Type B pancreatic cell (in vitro differentiated cells): ENCODE data around the gene LPCAT1. TPM values are rescaled to one million over a fixed set of nuclear protein-coding genes. Genes with fewer than 3 reads are reported as not detected.
"Not testable (repeated sequence)": the region's sequence is repeated elsewhere in the genome, so short reads cannot be mapped to it uniquely, and the experiment has no call there.

ENCODE experiments used
- DNase-seq: peaks from one replicate; pipeline ENCODE4 v3.0.0; 2021; ENCODE audit warnings: mixed read lengths; ENCODE audit not compliant: unreplicated experiment; ENCODE audit errors: extremely low spot score
- H3K27ac Mint-ChIP-seq: 2 replicates; pipeline ENCODE4 v1.8.0; 2021; ENCODE audit warnings: mild to moderate bottlenecking, mixed read lengths
- H3K27me3 Mint-ChIP-seq: 2 replicates; pipeline ENCODE4 v1.8.0; 2021; ENCODE audit warnings: mixed read lengths
- H3K36me3 Mint-ChIP-seq: 2 replicates; pipeline ENCODE4 v1.8.0; 2021; ENCODE audit warnings: mixed read lengths
- H3K4me1 Mint-ChIP-seq: one replicate; pipeline ENCODE4 v1.8.0; 2021; ENCODE audit warnings: mixed read lengths; ENCODE audit not compliant: unreplicated experiment
- H3K4me3 Mint-ChIP-seq: 2 replicates; pipeline ENCODE4 v1.8.0; 2021; ENCODE audit warnings: mild to moderate bottlenecking, mixed read lengths
- H3K9me3 Mint-ChIP-seq: 2 replicates; pipeline ENCODE4 v1.8.0; 2021; ENCODE audit warnings: mixed read lengths
- CTCF ChIP-seq: fragments of 200-600 bp; sonication (generic); conservative IDR thresholded peaks from 2 replicates; pipeline ENCODE4 v1.5.0; 2021; ENCODE audit warnings: antibody characterized with exemption, mild to moderate bottlenecking
- total RNA-seq: library from RNA; stranded (reverse); gene quantifications from 2 replicates; pipeline ENCODE4 v1.2.1, GENCODE V29; 2021; ENCODE audit warnings: low replicate concordance

The LPCAT1 gene
- total RNA-seq, 1 donor from 2014 or later, result 91.6 TPM

- no peaks in the 10 kb centered on the region for H3K9me3 Mint-ChIP-seq
- H3K27ac Mint-ChIP-seq, result no peak overlapping the region
- no peak for TF ChIP-seq CTCF
- H3K36me3 Mint-ChIP-seq, result peaks cover 3% of the 10 kb centered on the region
- H3K27me3 Mint-ChIP-seq, result no peaks in the 10 kb centered on the region
- no peaks in the 10 kb centered on the region for H3K4me1 Mint-ChIP-seq
- no peak for DNase-seq
- no peak overlapping the region for H3K4me3 Mint-ChIP-seq
Measured at GRCh38 chr5:1478271-1479035, 45.3 kb downstream of the LPCAT1 start.

GRCh38 chr5:1477341-1477740 lies 46.4 kb downstream of the LPCAT1 start:
- Mint-ChIP-seq H3K9me3 (no peaks in the 10 kb centered on the region), H3K36me3 (peaks cover 3% of the 10 kb centered on the region), H3K27ac (no peak overlapping the region), H3K27me3 (no peaks in the 10 kb centered on the region), H3K4me1 (no peaks in the 10 kb centered on the region), H3K4me3 (no peak overlapping the region)
- DNase-seq, result no peak
- no peak for TF ChIP-seq CTCF

GRCh38 chr5:1476967-1477310 lies 46.8 kb downstream of the LPCAT1 start:
- Mint-ChIP-seq H3K36me3 (peaks cover 3% of the 10 kb centered on the region), H3K4me1 (no peaks in the 10 kb centered on the region), H3K9me3 (no peaks in the 10 kb centered on the region), H3K27ac (no peak overlapping the region), H3K27me3 (no peaks in the 10 kb centered on the region), H3K4me3 (no peak overlapping the region)
- no peak for TF ChIP-seq CTCF
- no peak for DNase-seq

GRCh38 chr5:1476181-1476966 lies 47.4 kb downstream of the LPCAT1 start:
- Mint-ChIP-seq H3K36me3 (peaks cover 3% of the 10 kb centered on the region), H3K9me3 (no peaks in the 10 kb centered on the region), H3K4me3 (no peak overlapping the region), H3K27me3 (no peaks in the 10 kb centered on the region), H3K27ac (no peak overlapping the region), H3K4me1 (no peaks in the 10 kb centered on the region)
- no peak for DNase-seq
- TF ChIP-seq CTCF, result no peak

- not testable (repeated sequence) for H3K27me3 Mint-ChIP-seq, H3K27ac Mint-ChIP-seq, H3K36me3 Mint-ChIP-seq
Measured at GRCh38 chr5:1475544-1475900, 48.2 kb downstream of the LPCAT1 start.

GRCh38 chr5:1474866-1475543 lies 48.8 kb downstream of the LPCAT1 start:
- Mint-ChIP-seq H3K4me3 (no peak overlapping the region), H3K4me1 (no peaks in the 10 kb centered on the region), H3K27ac (no peak overlapping the region), H3K27me3 (no peaks in the 10 kb centered on the region), H3K36me3 (peaks cover 3% of the 10 kb centered on the region), H3K9me3 (no peaks in the 10 kb centered on the region)
- DNase-seq, result no peak
- TF ChIP-seq CTCF, result no peak

More at GRCh38 chr5:1475544-1475900, 48.2 kb downstream of the LPCAT1 start:
- DNase-seq, H3K4me1 Mint-ChIP-seq, H3K9me3 Mint-ChIP-seq, H3K4me3 Mint-ChIP-seq: not testable (repeated sequence)
